Thymus (tissue), 14 donors: ENCODE measurements around the gene SLFN5. TPM values are rescaled to one million over a fixed set of nuclear protein-coding genes. Genes with fewer than 3 reads are reported as not detected.
"Not testable (repeated sequence)": the region's sequence is repeated elsewhere in the genome, so short reads cannot be mapped to it uniquely, and the experiment has no call there.

Experiments
- DNase-seq, 9 donors: peaks; one replicate each; pipeline ENCODE4 v3.0.0-alpha.2; 2013; ENCODE audit warnings: low spot score in 9 of 9, low read depth in 6 of 9, missing footprints in 1 of 9
- H3K27ac ChIP-seq, 2 donors: one replicate each; pipeline ENCODE4 v1.5.1; 2013; ENCODE audit warnings: control low read depth in 1 of 2, low read depth in 1 of 2, low read length in 1 of 2, mild to moderate bottlenecking in 1 of 2, moderate library complexity in 1 of 2
- H3K27me3 ChIP-seq, 2 donors: one replicate each; pipeline ENCODE4 v1.5.1; 2013; ENCODE audit warnings: low read length in 1 of 2; ENCODE audit not compliant: control insufficient read depth in 2 of 2, insufficient read depth in 1 of 2
- H3K36me3 ChIP-seq, 2 donors: one replicate each; pipeline ENCODE4 v1.5.1; 2013; ENCODE audit warnings: low read length in 1 of 2, mild to moderate bottlenecking in 1 of 2, moderate library complexity in 1 of 2; ENCODE audit not compliant: control insufficient read depth in 2 of 2, insufficient read depth in 2 of 2
- H3K4me1 ChIP-seq, 2 donors: one replicate each; pipeline ENCODE4 v1.5.1; 2013; ENCODE audit warnings: low read length in 2 of 2; ENCODE audit not compliant: control insufficient read depth in 2 of 2, insufficient read depth in 2 of 2
- H3K4me3 ChIP-seq, 2 donors: one replicate each; pipeline ENCODE4 v1.5.1; 2013; ENCODE audit warnings: low read length in 2 of 2, control low read depth in 1 of 2, mild to moderate bottlenecking in 1 of 2
- H3K9me3 ChIP-seq, 2 donors: one replicate each; pipeline ENCODE4 v1.5.1; 2013; ENCODE audit warnings: low read length in 1 of 2, mild to moderate bottlenecking in 1 of 2; ENCODE audit not compliant: control insufficient read depth in 2 of 2, insufficient read depth in 1 of 2
- WGBS: extraction: QIAGEN DNeasy Blood & Tissue Kit; methylation state at CpG from one replicate; pipeline ENCODE4 v1.1.7; 2013; 5-methylcytosine and 5-hydroxymethylcytosine counted together
- long read RNA-seq, 10 donors: transcript quantifications; one replicate each; lab custom pipeline, GENCODE V29; 2026
- polyA plus RNA-seq: library from polyadenylated mRNA; stranded (reverse); fragments of 200-250 nt; gene quantifications from one replicate; pipeline ENCODE4 v1.2.3, GENCODE V29; 2013
- total RNA-seq: library from RNA; stranded (reverse); fragments of 120-200 nt; gene quantifications from one replicate; pipeline ENCODE4 v1.2.4, GENCODE V29; 2013
- donor health status: healthy.

SLFN5 gene
- total RNA-seq, result 63.5 TPM
- 24.8 TPM for polyA plus RNA-seq
- long read RNA-seq, donor 1, full-length matches to known transcripts, result 3 of 3 reads
- long read RNA-seq, donor 1, partial matches to known transcripts, result 0 of 3 reads
- long read RNA-seq, donor 1, other reads (novel, unspliced or antisense), result 0 of 3 reads
- long read RNA-seq, donor 2, result 0 reads
- long read RNA-seq, donor 3, full-length matches to known transcripts, result 21 of 45 reads
- long read RNA-seq, donor 3, partial matches to known transcripts, result 24 of 45 reads
- long read RNA-seq, donor 3, other reads (novel, unspliced or antisense), result 0 of 45 reads
- long read RNA-seq, donor 4, full-length matches to known transcripts, result 13 of 20 reads
- long read RNA-seq, donor 4, partial matches to known transcripts, result 7 of 20 reads
- long read RNA-seq, donor 4, other reads (novel, unspliced or antisense), result 0 of 20 reads
- long read RNA-seq, donor 5, full-length matches to known transcripts, result 14 of 21 reads
- long read RNA-seq, donor 5, partial matches to known transcripts, result 7 of 21 reads
- long read RNA-seq, donor 5, other reads (novel, unspliced or antisense), result 0 of 21 reads
- long read RNA-seq, donor 6, full-length matches to known transcripts, result 24 of 24 reads
- long read RNA-seq, donor 6, partial matches to known transcripts, result 0 of 24 reads
- long read RNA-seq, donor 6, other reads (novel, unspliced or antisense), result 0 of 24 reads
- long read RNA-seq, donor 7, full-length matches to known transcripts, result 7 of 26 reads
- long read RNA-seq, donor 7, partial matches to known transcripts, result 19 of 26 reads
- long read RNA-seq, donor 7, other reads (novel, unspliced or antisense), result 0 of 26 reads
- long read RNA-seq, donor 8, full-length matches to known transcripts, result 3 of 3 reads
- long read RNA-seq, donor 8, partial matches to known transcripts, result 0 of 3 reads
- long read RNA-seq, donor 8, other reads (novel, unspliced or antisense), result 0 of 3 reads
- long read RNA-seq, donor 9, full-length matches to known transcripts, result 14 of 14 reads
- long read RNA-seq, donor 9, partial matches to known transcripts, result 0 of 14 reads
- long read RNA-seq, donor 9, other reads (novel, unspliced or antisense), result 0 of 14 reads
- long read RNA-seq, donor 10, full-length matches to known transcripts, result 8 of 19 reads
- long read RNA-seq, donor 10, partial matches to known transcripts, result 11 of 19 reads
- long read RNA-seq, donor 10, other reads (novel, unspliced or antisense), result 0 of 19 reads

GRCh38 chr17:35242805-35243560 lies at the start of gene SLFN5:
Gene SLFN5, plus strand, starts transcription at chr17:35243072. Its CDS starts 15,619 bp downstream, at chr17:35258691.
- Histone ChIP-seq H3K27me3 (no peaks in the 10 kb centered on the region), H3K4me1 (peaks cover 29 to 46% of the 10 kb centered on the region in 2 donors), H3K4me3 (peak within 1 kb of the TSS; percentile 88 to 98), H3K27ac (peak within 1 kb of the TSS; percentile 99), H3K9me3 (no peaks in the 10 kb centered on the region), H3K36me3 (peaks cover 9 to 13% of the 10 kb centered on the region in 2 donors)
- under 1% methylated on average over 44 of the region's 44 CpGs for WGBS
- peak; percentile 87 to 97 (median 94) for DNase-seq

- H3K27ac ChIP-seq, H3K36me3 ChIP-seq, H3K4me3 ChIP-seq, H3K27me3 ChIP-seq, DNase-seq, H3K4me1 ChIP-seq, H3K9me3 ChIP-seq: not testable (repeated sequence)
- 98% methylated on average over 12 of the region's 12 CpGs for WGBS
Observed at GRCh38 chr17:35194001-35194400, 48.9 kb upstream of the SLFN5 start, which contains the start of gene SLC35G3. Gene SLC35G3, minus strand, starts transcription at chr17:35194393. Its CDS starts 86 bp downstream, at chr17:35194307.

GRCh38 chr17:35195062-35195461 lies 47.8 kb upstream of the SLFN5 start:
- not testable (repeated sequence) for H3K27ac ChIP-seq
- 95% methylated on average over 31 of the region's 31 CpGs for WGBS

GRCh38 chr17:35202582-35202981 lies 40.3 kb upstream of the SLFN5 start:
- H3K9me3 ChIP-seq, H3K4me3 ChIP-seq, H3K36me3 ChIP-seq, H3K27ac ChIP-seq, H3K4me1 ChIP-seq, DNase-seq, H3K27me3 ChIP-seq: not testable (repeated sequence)
- 78% methylated on average over 2 of the region's 2 CpGs for WGBS

More at GRCh38 chr17:35195062-35195461, 47.8 kb upstream of the SLFN5 start:
- H3K36me3 ChIP-seq, H3K9me3 ChIP-seq, H3K4me3 ChIP-seq, DNase-seq, H3K27me3 ChIP-seq, H3K4me1 ChIP-seq: not testable (repeated sequence)

- H3K4me1 ChIP-seq, result peaks cover 32% of the 10 kb centered on the region in 2 donors
- no peaks in the 10 kb centered on the region for H3K36me3 ChIP-seq
- 94% methylated on average over 7 of the region's 7 CpGs for WGBS
- DNase-seq, result peak in 1 of 9 donors; percentile 37
- no peak overlapping the region for H3K4me3 ChIP-seq
- H3K27ac ChIP-seq, result no peak overlapping the region
- peaks cover 0 to 10% of the 10 kb centered on the region in 2 donors for H3K9me3 ChIP-seq
- H3K27me3 ChIP-seq, result no peaks in the 10 kb centered on the region
Observed at GRCh38 chr17:35210741-35211140, 32.1 kb upstream of the SLFN5 start.

GRCh38 chr17:35212668-35213067 lies 30.2 kb upstream of the SLFN5 start:
- Histone ChIP-seq H3K36me3 (no peaks in the 10 kb centered on the region), H3K4me3 (no peak overlapping the region), H3K4me1 (peaks cover 43 to 47% of the 10 kb centered on the region in 2 donors), H3K9me3 (peaks cover 0 to 10% of the 10 kb centered on the region in 2 donors), H3K27ac (peak overlapping the region; percentile 89 to 99), H3K27me3 (no peaks in the 10 kb centered on the region)
- WGBS, result 91% methylated on average over 4 of the region's 4 CpGs
- DNase-seq, result no peak

GRCh38 chr17:35213412-35213940 lies 29.4 kb upstream of the SLFN5 start:
- Histone ChIP-seq H3K27me3 (no peaks in the 10 kb centered on the region), H3K4me3 (peak overlapping the region; percentile 35 to 38), H3K4me1 (peaks cover 48 to 55% of the 10 kb centered on the region in 2 donors), H3K9me3 (peaks cover 0 to 10% of the 10 kb centered on the region in 2 donors), H3K27ac (peak overlapping the region; percentile 89 to 99), H3K36me3 (no peaks in the 10 kb centered on the region)
- 15% methylated on average over 5 of the region's 5 CpGs for WGBS
- peak in 2 of 9 donors; percentile 30 to 63 for DNase-seq

- no peaks in the 10 kb centered on the region for H3K36me3 ChIP-seq
- 4% methylated on average over 3 of the region's 3 CpGs for WGBS
- peak; percentile 65 to 96 (median 85) for DNase-seq
- H3K4me3 ChIP-seq, result peak overlapping the region; percentile 35 to 38
- H3K9me3 ChIP-seq, result peaks cover 0 to 10% of the 10 kb centered on the region in 2 donors
- peak overlapping the region; percentile 99 for H3K27ac ChIP-seq
- no peaks in the 10 kb centered on the region for H3K27me3 ChIP-seq
- H3K4me1 ChIP-seq, result peaks cover 54 to 61% of the 10 kb centered on the region in 2 donors
Observed at GRCh38 chr17:35214192-35214591, 28.7 kb upstream of the SLFN5 start.
